HG03378 (cell line): ENCODE measurements around the gene PPARD.
A peak's percentile ranks its signal among the peaks of the same experiment; 100 is the strongest.

Experiments
- ATAC-seq: cut with Tn5 transposase; IDR thresholded peaks from one replicate; pipeline ENCODE4 v1.9.1; 2021; ENCODE audit warnings: mild to moderate bottlenecking, moderate library complexity; ENCODE audit not compliant: unreplicated experiment

PPARD gene

GRCh38 chr6:35465646-35466045 lies 123.3 kb downstream of the PPARD start:
- no peak for ATAC-seq

- ATAC-seq: peak; percentile 83
Observed at GRCh38 chr6:35468181-35468979, 126.0 kb downstream of the PPARD start, which contains the start of gene RPL10A. Gene RPL10A (plus strand): TSS chr6:35468401. CDS start chr6:35468435, 34 bp downstream.

- no peak for ATAC-seq
Observed at GRCh38 chr6:35468980-35469750, 126.8 kb downstream of the PPARD start.

GRCh38 chr6:35469751-35470662 lies 127.6 kb downstream of the PPARD start:
- no peak for ATAC-seq

GRCh38 chr6:35470663-35471120 lies 128.3 kb downstream of the PPARD start:
- ATAC-seq: no peak

- no peak for ATAC-seq
Observed at GRCh38 chr6:35471836-35472345, 129.5 kb downstream of the PPARD start.

GRCh38 chr6:35473075-35473849 lies 130.9 kb downstream of the PPARD start:
- no peak for ATAC-seq

GRCh38 chr6:35473850-35474130 lies 131.4 kb downstream of the PPARD start:
- ATAC-seq: no peak

- no peak for ATAC-seq
Observed at GRCh38 chr6:35474131-35474941, 132.0 kb downstream of the PPARD start.

- no peak for ATAC-seq
Observed at GRCh38 chr6:35474942-35475570, 132.7 kb downstream of the PPARD start.

- no peak for ATAC-seq
Observed at GRCh38 chr6:35475573-35475972, 133.2 kb downstream of the PPARD start.

GRCh38 chr6:35476004-35476403 lies 133.6 kb downstream of the PPARD start:
- no peak for ATAC-seq

- ATAC-seq: no peak
Observed at GRCh38 chr6:35477028-35477427, 134.7 kb downstream of the PPARD start.
